ENCODE results near the gene TFPT. TPM values are rescaled to one million over a fixed set of nuclear protein-coding genes. Genes with fewer than 3 reads are reported as not detected.

Gene TFPT, protein sequence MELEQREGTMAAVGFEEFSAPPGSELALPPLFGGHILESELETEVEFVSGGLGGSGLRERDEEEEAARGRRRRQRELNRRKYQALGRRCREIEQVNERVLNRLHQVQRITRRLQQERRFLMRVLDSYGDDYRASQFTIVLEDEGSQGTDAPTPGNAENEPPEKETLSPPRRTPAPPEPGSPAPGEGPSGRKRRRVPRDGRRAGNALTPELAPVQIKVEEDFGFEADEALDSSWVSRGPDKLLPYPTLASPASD
- 15.0 TPM for total RNA-seq
- polyA plus RNA-seq: 10 to 100 TPM; 18.8 to 26.8 (median 23.9) TPM

DNA sequence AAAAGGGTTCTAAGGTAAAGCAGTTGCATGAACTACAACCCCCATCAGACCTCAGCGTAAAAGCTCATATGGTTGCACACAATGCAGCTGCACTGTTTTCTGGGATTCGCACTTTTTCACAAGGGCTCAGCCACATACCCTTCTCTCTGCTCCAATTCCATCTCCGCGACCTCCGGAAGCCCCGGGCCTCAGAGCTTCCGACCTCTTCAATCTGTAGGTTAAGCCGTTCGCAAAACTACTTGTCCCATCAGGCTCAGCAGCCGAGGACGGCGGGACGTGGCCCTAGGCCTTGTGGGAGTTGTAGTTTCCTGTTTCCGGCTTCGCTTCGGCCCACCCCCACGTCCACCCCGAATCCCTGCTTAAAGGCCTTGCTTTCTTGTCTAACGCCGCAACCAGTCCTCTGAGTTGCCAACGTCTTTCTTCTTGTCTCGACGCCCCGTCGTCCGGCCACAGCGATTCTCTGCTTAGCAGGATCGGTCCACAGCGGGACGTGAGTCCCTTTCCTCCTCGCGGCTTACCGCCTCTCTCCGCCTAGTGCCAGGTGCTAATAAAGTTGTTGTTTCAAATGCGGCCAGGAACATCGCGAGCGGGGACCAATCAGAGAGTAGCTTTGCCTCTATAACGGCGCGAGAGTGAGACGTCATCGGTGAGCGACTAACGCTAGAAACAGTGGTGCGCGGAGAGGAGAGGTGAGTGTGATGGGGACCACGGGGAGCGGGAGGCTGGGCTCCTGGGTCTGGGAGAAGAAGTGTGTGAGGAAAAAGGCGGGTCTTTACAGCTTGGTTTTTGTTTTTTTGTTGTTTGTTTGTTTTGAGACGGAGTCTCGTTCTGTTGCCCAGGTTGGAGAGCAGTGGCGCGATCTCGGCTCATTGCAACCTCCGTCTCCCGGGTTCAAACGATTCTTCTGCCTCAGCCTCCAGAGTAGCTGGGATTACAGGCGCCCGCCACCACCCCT is at the start of gene TFPT, which contains the start of gene PRPF31:
TSS of gene TFPT (minus strand) at position 549 of the 955 bp plus-strand sequence. CDS start at position 161, 388 bp downstream.
TSS of gene PRPF31 (plus strand) at position 646 of the 955 bp plus-strand sequence. CDS start 2,525 bp downstream, outside the sequence.
- peak within 1 kb of the TSS; percentile 86 for H3K27ac ChIP-seq (ENCODE audit: insufficient read depth, low read length, poor library complexity, severe bottlenecking)
- peaks cover 14% of the 10 kb centered on the region for H3K36me3 Mint-ChIP-seq
- peak within 1 kb of the TSS; percentile 96 for H3K4me3 ChIP-seq (ENCODE audit: low read depth, low read length)
- no peaks in the 10 kb centered on the region for H3K9me3 ChIP-seq (ENCODE audit: control insufficient read depth in 2 of 2, low read length in 2 of 2)
- peak within 1 kb of the TSS; percentile 93 to 95 (median 94) for H3K4me3 Mint-ChIP-seq
- H3K27me3 ChIP-seq (ENCODE audit: control insufficient read depth, insufficient read depth, low read length): no peaks in the 10 kb centered on the region
- H3K27me3 Mint-ChIP-seq: peaks cover 4% of the 10 kb centered on the region
- peak within 1 kb of the TSS; percentile 92 to 97 (median 96) for H3K27ac Mint-ChIP-seq
- peak; percentile 95 to 99 (median 97) for DNase-seq
- peaks cover 26% of the 10 kb centered on the region for H3K4me1 ChIP-seq (ENCODE audit: control insufficient read depth, insufficient read depth, low read length, poor library complexity, severe bottlenecking)
- ATAC-seq (ENCODE audit: low read depth in 2 of 2): peak; percentile 87 to 90
- no peaks in the 10 kb centered on the region for H3K9me3 Mint-ChIP-seq
- peaks cover 8 to 43% (median 20%) of the 10 kb centered on the region in 4 donors for H3K4me1 Mint-ChIP-seq
- peaks cover 29% of the 10 kb centered on the region for H3K36me3 ChIP-seq (ENCODE audit: control insufficient read depth, insufficient read depth, low read length)

DNA sequence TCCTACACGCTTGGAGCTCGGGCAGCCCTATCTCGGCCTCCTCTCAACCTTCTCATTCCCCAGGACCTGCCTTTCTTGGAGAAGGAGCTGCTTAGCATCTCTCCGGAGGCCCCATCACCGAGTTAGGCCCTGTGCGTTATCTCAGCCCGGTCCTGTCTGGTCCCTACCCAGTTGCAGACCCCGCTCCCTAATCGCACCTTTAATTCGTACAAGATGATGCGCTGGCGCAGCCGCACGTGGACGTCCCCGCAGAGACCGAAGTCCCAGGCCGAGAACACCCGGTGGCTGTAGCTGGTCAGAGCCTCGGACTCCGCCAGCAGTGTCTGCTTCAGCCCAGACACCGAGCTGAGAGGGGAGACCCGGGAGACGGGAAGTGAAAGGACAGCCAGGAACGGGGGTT is 49.8 kb upstream of the TFPT start:
- Histone ChIP-seq H3K27me3 (ENCODE audit: control insufficient read depth, insufficient read depth, low read length) (no peaks in the 10 kb centered on the region), H3K9me3 (ENCODE audit: control insufficient read depth in 2 of 2, low read length in 2 of 2) (no peaks in the 10 kb centered on the region), H3K4me1 (ENCODE audit: control insufficient read depth, insufficient read depth, low read length, poor library complexity, severe bottlenecking) (peaks cover 35% of the 10 kb centered on the region), H3K4me3 (ENCODE audit: low read depth, low read length) (no peak overlapping the region), H3K36me3 (ENCODE audit: control insufficient read depth, insufficient read depth, low read length) (no peaks in the 10 kb centered on the region), H3K27ac (ENCODE audit: insufficient read depth, low read length, poor library complexity, severe bottlenecking) (no peak overlapping the region)
- no peaks in the 10 kb centered on the region for H3K36me3 Mint-ChIP-seq
- DNase-seq: no peak
- peak overlapping the region in 3 of 4 donors; percentile 47 to 63 (median 54) for H3K4me3 Mint-ChIP-seq
- peaks cover 8 to 45% (median 26%) of the 10 kb centered on the region in 4 donors for H3K4me1 Mint-ChIP-seq
- H3K27me3 Mint-ChIP-seq: peaks cover 13% of the 10 kb centered on the region
- no peak for ATAC-seq (ENCODE audit: low read depth in 2 of 2)
- H3K9me3 Mint-ChIP-seq: no peaks in the 10 kb centered on the region
- H3K27ac Mint-ChIP-seq: no peak overlapping the region

DNA sequence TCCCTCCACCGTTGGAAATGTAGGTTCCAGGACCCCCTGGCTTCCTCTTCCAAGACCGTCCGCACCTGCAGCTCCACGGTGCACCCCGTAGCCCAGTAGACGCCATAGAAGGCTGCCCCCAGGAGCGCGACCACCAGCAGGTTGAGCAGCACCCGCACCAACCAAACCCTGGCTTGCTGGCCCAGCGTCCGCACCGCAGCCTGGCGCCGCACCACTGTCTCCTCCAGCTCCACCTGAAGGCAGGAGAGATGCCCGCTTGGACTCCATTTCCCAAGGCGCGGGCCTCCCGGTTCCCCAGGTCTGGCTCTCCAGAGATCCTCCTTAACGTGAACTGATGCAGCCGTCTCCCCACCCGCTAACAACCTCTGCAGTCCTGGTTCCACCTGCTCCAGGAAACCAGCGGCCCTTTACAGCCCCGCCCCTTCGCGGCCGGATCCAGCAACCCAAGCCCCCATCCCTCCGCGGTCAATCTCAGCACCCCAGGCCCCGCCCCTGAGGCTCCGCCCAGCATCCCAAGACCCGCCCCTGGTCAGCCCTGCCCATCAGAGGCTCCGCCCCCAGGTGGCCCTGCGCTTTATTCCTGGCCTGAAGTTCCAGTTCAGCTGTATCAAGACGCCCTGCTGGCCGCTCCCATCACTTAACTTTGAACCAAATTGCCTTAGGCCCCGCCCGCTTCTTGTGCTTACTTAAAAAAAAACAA is 49.1 kb upstream of the TFPT start:
- no peaks in the 10 kb centered on the region for H3K36me3 ChIP-seq (ENCODE audit: control insufficient read depth, insufficient read depth, low read length)
- no peak for ATAC-seq (ENCODE audit: low read depth in 2 of 2)
- H3K36me3 Mint-ChIP-seq: peaks cover 1% of the 10 kb centered on the region
- H3K4me1 Mint-ChIP-seq: peaks cover 15 to 50% (median 31%) of the 10 kb centered on the region in 4 donors
- peak overlapping the region in 1 of 3 donors; percentile 89 for H3K27ac Mint-ChIP-seq
- no peaks in the 10 kb centered on the region for H3K9me3 Mint-ChIP-seq
- H3K4me1 ChIP-seq (ENCODE audit: control insufficient read depth, insufficient read depth, low read length, poor library complexity, severe bottlenecking): peaks cover 38% of the 10 kb centered on the region
- H3K9me3 ChIP-seq (ENCODE audit: control insufficient read depth in 2 of 2, low read length in 2 of 2): no peaks in the 10 kb centered on the region
- H3K4me3 ChIP-seq (ENCODE audit: low read depth, low read length): no peak overlapping the region
- H3K27ac ChIP-seq (ENCODE audit: insufficient read depth, low read length, poor library complexity, severe bottlenecking): no peak overlapping the region
- peak overlapping the region; percentile 59 to 79 (median 76) for H3K4me3 Mint-ChIP-seq
- DNase-seq: peak; percentile 9 to 70 (median 60)
- no peaks in the 10 kb centered on the region for H3K27me3 ChIP-seq (ENCODE audit: control insufficient read depth, insufficient read depth, low read length)
- peaks cover 13% of the 10 kb centered on the region for H3K27me3 Mint-ChIP-seq

DNA sequence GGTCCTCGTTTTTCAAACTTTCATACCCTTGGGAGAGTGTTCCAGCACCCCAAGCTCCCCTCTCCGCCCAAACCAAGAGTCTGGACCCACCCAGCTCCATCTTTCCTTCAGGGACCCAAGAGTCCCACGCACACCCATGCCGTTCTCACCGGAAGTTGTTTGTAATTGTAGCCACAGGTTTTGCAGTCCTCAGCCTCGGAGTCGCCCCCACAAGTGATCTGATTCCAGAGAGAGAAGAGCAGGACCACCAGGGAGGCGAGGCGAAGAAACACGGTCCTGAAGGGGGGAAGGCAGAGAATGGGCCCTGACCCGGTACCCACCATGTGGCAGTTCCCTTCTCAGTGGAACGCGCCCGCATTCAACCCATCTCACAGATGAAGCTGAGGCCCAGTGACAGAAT is 47.4 kb upstream of the TFPT start:
- H3K4me1 Mint-ChIP-seq: peaks cover 16 to 57% (median 37%) of the 10 kb centered on the region in 4 donors
- peak overlapping the region; percentile 37 for H3K4me3 ChIP-seq (ENCODE audit: low read depth, low read length)
- peaks cover 13% of the 10 kb centered on the region for H3K27me3 Mint-ChIP-seq
- no peak for DNase-seq
- H3K36me3 ChIP-seq (ENCODE audit: control insufficient read depth, insufficient read depth, low read length): peaks cover 6% of the 10 kb centered on the region
- peak overlapping the region; percentile 87 to 98 (median 88) for H3K4me3 Mint-ChIP-seq
- no peaks in the 10 kb centered on the region for H3K9me3 ChIP-seq (ENCODE audit: control insufficient read depth in 2 of 2, low read length in 2 of 2)
- no peaks in the 10 kb centered on the region for H3K9me3 Mint-ChIP-seq
- peaks cover 4% of the 10 kb centered on the region for H3K36me3 Mint-ChIP-seq
- no peak overlapping the region for H3K27ac Mint-ChIP-seq
- peaks cover 46% of the 10 kb centered on the region for H3K4me1 ChIP-seq (ENCODE audit: control insufficient read depth, insufficient read depth, low read length, poor library complexity, severe bottlenecking)
- no peak for ATAC-seq (ENCODE audit: low read depth in 2 of 2)
- H3K27ac ChIP-seq (ENCODE audit: insufficient read depth, low read length, poor library complexity, severe bottlenecking): no peak overlapping the region
- H3K27me3 ChIP-seq (ENCODE audit: control insufficient read depth, insufficient read depth, low read length): no peaks in the 10 kb centered on the region

DNA sequence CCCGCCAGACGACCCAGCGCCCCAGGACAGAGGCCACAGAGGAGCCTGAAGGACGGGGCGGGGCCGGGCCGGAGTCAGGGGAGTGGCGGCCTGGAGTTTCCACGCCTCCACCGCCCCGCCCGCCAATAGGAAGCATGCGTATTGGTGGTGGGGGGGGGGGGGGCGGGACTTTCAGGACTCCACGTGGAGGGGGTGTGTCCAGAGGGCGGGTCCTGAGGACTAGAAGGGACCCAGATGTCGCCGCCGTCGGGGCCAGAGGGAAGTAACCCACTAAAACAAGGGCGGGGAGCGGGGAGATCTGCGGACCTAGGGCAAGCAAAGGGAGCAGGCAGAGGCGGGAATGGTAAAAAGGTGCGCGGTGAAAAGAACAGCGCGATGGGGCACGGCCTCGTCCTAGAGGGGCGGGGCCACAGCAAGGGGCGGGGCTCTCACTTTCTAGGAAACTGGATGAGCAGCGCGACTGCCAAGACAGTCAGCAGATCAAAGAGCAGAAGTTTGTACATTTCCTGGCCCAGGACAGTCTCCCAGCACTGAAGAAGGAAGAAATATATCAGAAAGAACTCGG is 46.9 kb upstream of the TFPT start:
- Mint-ChIP-seq H3K36me3 (peaks cover 4% of the 10 kb centered on the region), H3K4me1 (peaks cover 16 to 57% (median 37%) of the 10 kb centered on the region in 4 donors), H3K4me3 (peak overlapping the region; percentile 87 to 98 (median 88)), H3K27ac (peak overlapping the region; percentile 31 to 88 (median 75)), H3K27me3 (peaks cover 13% of the 10 kb centered on the region), H3K9me3 (no peaks in the 10 kb centered on the region)
- Histone ChIP-seq H3K4me3 (ENCODE audit: low read depth, low read length) (peak overlapping the region; percentile 37), H3K27me3 (ENCODE audit: control insufficient read depth, insufficient read depth, low read length) (no peaks in the 10 kb centered on the region), H3K4me1 (ENCODE audit: control insufficient read depth, insufficient read depth, low read length, poor library complexity, severe bottlenecking) (peaks cover 50% of the 10 kb centered on the region), H3K9me3 (ENCODE audit: control insufficient read depth in 2 of 2, low read length in 2 of 2) (no peaks in the 10 kb centered on the region), H3K27ac (ENCODE audit: insufficient read depth, low read length, poor library complexity, severe bottlenecking) (no peak overlapping the region), H3K36me3 (ENCODE audit: control insufficient read depth, insufficient read depth, low read length) (peaks cover 11% of the 10 kb centered on the region)
- ATAC-seq (ENCODE audit: low read depth in 2 of 2): peak; percentile 3 to 6
- DNase-seq: peak; percentile 74 to 88 (median 79)

DNA sequence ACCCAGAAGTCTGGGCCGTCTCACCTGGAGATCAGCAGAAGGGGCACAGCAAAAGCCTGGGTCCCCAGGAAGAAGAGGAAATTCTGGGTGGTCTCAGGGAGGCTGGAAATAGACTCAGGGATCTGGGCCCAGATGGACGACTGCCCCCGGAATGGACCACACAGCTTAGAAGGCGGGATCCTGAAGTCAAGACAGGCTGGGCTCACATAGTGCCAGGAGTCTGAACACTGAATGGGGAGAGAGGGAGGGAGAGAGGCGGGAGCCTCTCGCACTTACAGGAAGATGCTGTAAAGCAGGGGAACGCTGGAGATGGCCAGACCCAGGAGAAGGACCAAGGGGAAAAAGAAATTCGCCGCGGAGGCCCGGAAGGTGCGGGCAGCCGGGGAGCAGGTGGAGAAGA is 45.4 kb upstream of the TFPT start:
- Mint-ChIP-seq H3K4me3 (peak overlapping the region; percentile 87 to 100 (median 99)), H3K27me3 (peaks cover 11% of the 10 kb centered on the region), H3K4me1 (peaks cover 16 to 69% (median 39%) of the 10 kb centered on the region in 4 donors), H3K36me3 (peaks cover 9% of the 10 kb centered on the region), H3K27ac (peak overlapping the region in 2 of 3 donors; percentile 97 to 100), H3K9me3 (no peaks in the 10 kb centered on the region)
- H3K27ac ChIP-seq (ENCODE audit: insufficient read depth, low read length, poor library complexity, severe bottlenecking): peak overlapping the region; percentile 80
- no peak overlapping the region for H3K4me3 ChIP-seq (ENCODE audit: low read depth, low read length)
- H3K27me3 ChIP-seq (ENCODE audit: control insufficient read depth, insufficient read depth, low read length): no peaks in the 10 kb centered on the region
- DNase-seq (no peak), ATAC-seq (ENCODE audit: low read depth in 2 of 2) (no peak)
- peaks cover 50% of the 10 kb centered on the region for H3K4me1 ChIP-seq (ENCODE audit: control insufficient read depth, insufficient read depth, low read length, poor library complexity, severe bottlenecking)
- H3K36me3 ChIP-seq (ENCODE audit: control insufficient read depth, insufficient read depth, low read length): peaks cover 25% of the 10 kb centered on the region
- H3K9me3 ChIP-seq (ENCODE audit: control insufficient read depth in 2 of 2, low read length in 2 of 2): no peaks in the 10 kb centered on the region

Measured in CD4-positive, CD25-positive, alpha-beta regulatory T cell (primary cell).